CD4-positive, alpha-beta T cell treated with Interleukin-21 for 1 hour (primary cell): Measurements from ENCODE around the gene SLC10A2.

Source experiments
- DNase-seq: peaks from one replicate; pipeline ENCODE4 v3.0.0-alpha.2; 2020

Gene SLC10A2

DNA sequence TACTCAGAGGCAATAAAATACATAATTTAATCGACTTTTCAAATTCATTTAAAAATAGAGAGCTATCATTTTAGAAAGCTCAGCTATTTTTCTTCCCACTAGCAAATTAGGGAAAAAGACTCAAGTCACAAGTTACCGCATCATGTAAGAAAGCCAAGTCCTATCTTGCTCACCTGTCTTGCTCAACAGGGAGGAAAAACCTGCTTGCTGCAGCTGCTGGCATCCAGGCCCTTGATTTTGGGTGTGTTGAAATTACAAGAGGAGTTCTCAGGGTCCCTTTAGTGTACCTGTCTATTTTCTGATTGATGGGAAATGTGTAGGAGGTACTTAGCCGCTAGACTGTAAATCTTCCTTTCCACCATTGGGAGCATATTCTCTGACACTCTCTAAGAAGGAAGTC lies 22.2 kb downstream of the SLC10A2 start:
- DNase-seq: no peak

- DNase-seq: no peak
Measured at GRCh38 chr13:103040006-103040405, 26.2 kb downstream of the SLC10A2 start.

DNA sequence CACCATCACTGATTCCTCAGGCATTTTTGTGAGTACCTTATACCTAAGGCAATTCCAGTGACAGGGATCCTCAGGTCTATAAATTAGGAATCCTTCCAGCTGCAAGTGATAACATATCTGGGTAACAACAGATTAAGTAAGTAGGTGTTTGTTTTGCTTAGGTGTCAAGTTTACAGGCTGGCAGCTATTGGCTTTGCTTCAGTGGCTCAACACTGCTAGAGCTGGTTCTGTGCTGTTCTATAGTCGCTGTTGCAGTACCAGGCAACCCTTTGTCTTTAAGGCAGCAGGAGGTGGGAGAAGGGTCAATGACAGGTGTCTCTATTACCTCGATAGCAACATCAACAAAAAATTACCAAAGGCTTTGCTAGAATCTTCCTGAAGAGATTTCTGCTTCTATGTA lies 27.0 kb downstream of the SLC10A2 start:
- DNase-seq: no peak

- DNase-seq: no peak
Measured at GRCh38 chr13:103036268-103036667, 29.9 kb downstream of the SLC10A2 start.

DNA sequence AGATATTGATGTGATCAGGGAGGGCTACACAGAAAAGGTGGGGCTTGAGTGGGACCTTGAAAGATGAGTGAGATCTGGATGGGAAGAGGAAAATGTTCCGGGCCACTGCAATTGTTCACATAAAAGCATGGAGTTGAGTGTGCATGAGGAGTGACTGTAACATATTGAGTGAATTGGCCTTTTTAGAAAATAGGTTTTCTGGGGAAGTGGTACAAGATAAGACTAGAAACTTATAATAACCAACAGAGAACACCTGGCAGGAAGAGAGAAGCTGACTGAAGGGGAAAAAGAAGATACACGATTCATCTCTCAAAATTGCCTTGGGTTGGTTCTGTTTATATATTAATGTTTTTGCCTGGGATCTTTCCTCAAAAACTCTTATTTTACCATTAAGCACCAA lies 32.2 kb downstream of the SLC10A2 start:
- no peak for DNase-seq

- DNase-seq: no peak
Measured at GRCh38 chr13:103031332-103031873, 34.8 kb downstream of the SLC10A2 start.

DNA sequence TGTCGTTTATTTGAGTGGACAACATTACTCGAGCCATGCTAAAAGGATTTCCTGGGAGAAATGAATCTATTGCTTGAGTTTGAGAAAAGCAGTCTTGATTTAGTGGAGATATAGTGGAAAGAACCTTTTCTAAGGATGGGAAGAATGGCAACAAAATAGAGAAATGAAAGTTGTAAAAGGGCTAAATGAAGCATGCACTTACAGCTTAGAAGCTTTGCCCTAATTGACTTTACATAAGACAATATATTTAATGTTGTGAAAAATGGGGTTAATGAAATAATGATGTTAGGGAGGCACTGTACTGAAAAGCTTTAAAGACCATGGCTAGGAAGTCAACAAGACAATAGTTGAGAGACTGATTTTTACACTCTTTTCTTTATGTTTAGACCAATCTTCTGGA lies 35.4 kb downstream of the SLC10A2 start:
- no peak for DNase-seq

- no peak for DNase-seq
Measured at GRCh38 chr13:103029798-103030197, 36.4 kb downstream of the SLC10A2 start.

GRCh38 chr13:103022336-103022735 lies 43.9 kb downstream of the SLC10A2 start:
- DNase-seq: no peak

GRCh38 chr13:103018556-103018955 lies 47.7 kb downstream of the SLC10A2 start:
- DNase-seq: no peak

DNA sequence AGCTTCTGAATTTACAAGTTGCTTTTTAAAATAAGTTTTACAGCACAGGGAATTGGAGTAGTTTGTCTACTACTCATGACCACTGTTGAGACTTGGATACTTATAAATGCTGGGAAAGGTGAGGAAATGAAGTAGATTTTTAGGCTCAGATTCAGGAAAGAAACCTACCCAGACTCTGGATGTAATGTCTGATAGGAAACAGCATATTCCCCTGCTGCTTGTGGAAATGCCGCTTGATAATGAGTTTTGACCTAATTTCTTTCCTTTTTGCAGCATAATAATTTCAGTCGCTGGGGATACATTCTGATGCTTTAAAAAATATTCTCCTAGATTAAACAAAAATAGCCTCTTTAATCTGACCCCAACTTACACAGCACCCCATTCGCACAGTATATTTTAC lies 53.6 kb downstream of the SLC10A2 start:
- no peak for DNase-seq

GRCh38 chr13:103009051-103009840 lies 57.0 kb downstream of the SLC10A2 start:
- no peak for DNase-seq

DNA sequence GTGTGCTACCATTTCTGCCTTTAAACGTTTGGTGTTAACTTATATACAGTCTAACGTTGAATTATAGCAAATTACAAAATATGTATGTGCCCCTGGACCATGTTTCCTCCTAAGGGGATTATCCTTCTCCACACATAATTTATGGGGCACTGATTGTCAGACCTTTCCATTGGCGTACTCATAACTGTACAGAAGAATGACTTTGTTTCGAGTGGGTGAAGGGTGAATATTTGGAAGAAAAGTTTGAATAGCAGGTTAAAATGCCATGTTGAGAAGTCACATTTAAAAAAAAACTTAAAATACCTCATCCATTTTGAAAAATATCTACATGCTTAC lies 58.8 kb downstream of the SLC10A2 start:
- no peak for DNase-seq

DNA sequence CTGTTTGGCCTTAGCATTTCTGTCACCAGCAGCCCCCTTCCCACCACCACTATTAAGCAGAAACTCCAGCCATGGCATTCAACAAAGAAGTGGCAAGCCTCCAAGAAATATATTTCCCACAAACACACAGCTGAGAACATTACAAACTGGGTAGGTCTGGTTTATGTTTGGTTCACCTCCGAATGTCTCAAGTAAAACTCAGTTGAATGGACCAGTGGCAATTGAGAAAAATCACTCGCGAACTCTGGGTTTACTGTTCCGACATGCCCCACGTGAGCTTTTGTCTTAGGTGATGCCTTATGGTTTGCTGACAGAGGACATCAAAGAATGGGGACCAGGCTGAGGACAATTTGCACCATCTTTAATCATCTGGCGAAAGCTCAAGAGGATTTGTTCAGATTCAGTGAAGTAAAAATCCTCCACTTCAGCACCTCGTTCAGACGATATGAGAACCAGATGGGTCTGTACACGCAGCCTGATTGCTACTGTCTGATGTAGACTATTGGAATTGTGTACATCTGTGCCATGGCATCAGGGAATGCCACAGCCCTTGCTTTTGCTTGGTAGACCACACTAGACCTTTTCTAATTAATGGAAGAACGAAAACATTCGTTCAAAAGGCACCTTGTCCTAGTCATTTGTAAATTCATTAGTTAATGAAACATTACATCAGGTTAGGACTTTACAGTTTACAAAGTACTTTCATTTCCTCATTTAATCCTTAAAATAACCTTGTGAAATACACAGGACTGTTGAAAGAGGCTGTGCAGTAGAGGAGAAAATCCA lies 59.4 kb downstream of the SLC10A2 start:
- no peak for DNase-seq

DNA sequence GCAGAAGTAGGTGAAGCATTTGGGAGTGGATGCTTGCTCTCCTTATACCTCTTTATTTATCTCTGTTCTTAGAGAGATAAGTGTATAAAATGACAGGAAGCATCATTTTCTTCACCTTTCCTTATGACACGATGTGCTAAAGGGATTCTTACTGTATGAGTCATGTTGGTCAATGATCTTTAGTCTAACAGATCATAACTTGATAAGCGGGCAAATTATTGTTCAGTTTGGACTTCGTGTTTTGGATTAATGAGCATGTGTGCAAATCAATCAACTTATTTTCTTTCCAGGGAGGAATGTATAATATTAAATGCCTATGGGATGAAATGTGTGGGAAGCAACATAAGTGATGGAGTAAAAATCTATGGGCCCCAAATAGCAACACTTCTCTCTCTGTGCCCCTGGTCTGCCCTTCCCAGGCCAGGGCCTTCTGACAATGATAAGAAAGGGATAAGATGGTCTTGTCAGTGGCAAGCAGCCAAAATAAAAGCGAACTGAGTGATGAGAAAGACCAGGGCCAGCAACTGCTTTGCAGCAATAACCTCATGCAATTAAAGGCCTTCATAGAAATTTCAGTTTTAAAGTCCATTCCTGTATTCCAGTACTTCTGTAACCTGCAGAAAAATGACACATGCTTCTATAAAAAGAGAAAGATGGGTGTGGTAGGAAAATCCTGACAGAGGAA lies 61.4 kb downstream of the SLC10A2 start:
- no peak for DNase-seq

DNA sequence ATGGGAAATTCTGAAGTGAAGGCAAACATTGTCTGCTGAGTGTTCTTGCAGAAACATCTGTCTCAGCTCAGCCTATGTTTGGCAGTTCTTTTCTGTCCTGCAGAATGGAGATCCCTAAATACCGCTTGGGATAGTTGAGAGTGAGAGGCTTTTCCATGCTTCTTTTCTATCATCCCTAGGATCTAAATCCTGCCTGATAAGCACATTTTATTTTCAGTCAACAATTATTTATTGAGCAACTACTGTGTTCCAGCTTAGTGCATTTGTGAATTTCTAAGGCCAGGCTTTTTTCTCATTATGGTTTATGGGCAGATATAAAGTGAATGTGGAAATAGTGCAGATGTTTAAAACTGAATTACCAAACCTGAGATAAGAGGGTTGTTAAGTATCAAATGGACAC lies 62.6 kb downstream of the SLC10A2 start:
- no peak for DNase-seq

DNA sequence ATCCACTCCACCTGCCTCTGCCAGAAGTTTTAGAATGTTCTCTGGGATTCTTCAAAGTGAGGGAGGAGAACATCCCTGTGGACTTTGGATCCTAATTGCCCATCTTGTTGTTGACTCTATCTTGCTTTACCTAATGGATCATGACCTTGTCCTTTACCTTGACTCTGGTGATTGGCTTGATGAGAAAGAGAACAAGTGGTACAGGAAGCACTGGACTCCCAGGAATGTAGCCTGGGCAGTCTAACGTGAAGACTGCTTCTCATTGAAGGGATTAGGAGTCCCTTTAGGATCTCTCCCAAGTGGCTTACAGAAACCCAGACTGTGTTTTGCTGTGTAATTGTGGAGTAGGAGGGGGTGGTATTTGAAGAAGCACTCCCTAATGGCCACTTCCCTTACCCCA lies 63.9 kb downstream of the SLC10A2 start:
- DNase-seq: no peak

GRCh38 chr13:103000157-103000556 lies 66.1 kb downstream of the SLC10A2 start:
- no peak for DNase-seq

DNA sequence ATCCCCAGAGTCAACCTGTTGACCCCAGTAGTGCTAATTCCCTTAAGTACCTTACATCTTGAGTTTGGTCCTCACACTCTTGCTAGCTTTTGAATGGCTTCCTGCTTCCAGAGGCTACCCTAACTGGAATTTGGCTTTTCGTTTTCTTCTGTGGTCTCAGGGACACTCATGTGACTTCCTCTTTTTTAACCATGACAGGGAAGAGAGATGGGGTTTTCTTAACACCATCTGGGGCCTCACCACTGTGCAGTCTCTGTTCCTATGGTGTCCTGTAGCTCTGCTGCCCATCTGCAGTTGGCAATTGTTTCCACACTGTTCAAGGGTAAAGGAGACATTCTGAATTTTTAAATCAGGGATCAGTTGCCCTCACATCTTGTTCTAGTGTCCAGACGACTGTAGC lies 66.7 kb downstream of the SLC10A2 start:
- no peak for DNase-seq
